RWPE1 (cell line): Measurements from ENCODE around the gene SIK3.

ENCODE experiments used
- CTCF ChIA-PET: fragments of 350-600 bp; sonication (Branson Sonifier 250); formaldehyde crosslinking; extraction: SDS; loops from one replicate; lab custom pipeline; 2021; lab: Yijun Ruan, JAX
- POLR2A ChIA-PET: fragments of 400-600 bp; formaldehyde crosslinking; extraction: SDS; loops from one replicate; lab custom pipeline; 2020; ENCODE audit warnings: antibody characterized with exemption; ENCODE audit not compliant: low non-redundant PET; lab: Yijun Ruan, JAX
- DNase-seq: peaks from one replicate; pipeline ENCODE4 v3.0.0; 2012; ENCODE audit warnings: low spot score
- H3K27ac ChIP-seq: fragments of 450-650 bp; 2 replicates; pipeline ENCODE4 v1.5.1; 2017
- TF ChIP-seq, protein P1 (sequence below): fragments of 450-650 bp; conservative IDR thresholded peaks from 2 replicates; pipeline ENCODE4 v1.5.1; 2017; ENCODE audit warnings: low read depth, mild to moderate bottlenecking

The SIK3 gene

DNA sequence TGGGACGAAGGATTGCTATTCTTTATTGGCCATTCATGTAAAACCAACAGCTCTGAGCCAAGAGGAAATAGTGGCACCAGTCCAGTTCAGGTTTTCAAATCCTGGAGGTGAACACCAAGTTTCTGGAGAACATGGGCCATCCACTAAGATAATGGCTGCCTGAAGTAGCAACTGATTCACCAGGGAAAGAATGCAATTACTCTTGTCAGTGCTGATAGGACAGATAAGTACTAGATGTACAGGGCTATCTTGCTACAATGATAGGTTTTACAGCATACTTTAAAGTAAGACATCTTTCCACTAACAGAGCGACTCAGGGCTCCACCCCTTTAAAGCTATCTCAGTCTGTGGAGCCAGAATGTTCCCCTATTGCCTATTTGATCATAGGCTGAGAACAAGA lies 224.0 kb downstream of the SIK3 start:
- CTCF ChIA-PET = interaction anchor here (0.5 to 0.7 kb wide), 3 partner anchors 32 to 275 kb away, joined by 3 read pairs; no protein-coding TSS in a partner anchor
- no peak overlapping the region for H3K27ac ChIP-seq
- POLR2A ChIA-PET = no interaction called here
- no peak for DNase-seq
- TF ChIP-seq, protein P1, sequence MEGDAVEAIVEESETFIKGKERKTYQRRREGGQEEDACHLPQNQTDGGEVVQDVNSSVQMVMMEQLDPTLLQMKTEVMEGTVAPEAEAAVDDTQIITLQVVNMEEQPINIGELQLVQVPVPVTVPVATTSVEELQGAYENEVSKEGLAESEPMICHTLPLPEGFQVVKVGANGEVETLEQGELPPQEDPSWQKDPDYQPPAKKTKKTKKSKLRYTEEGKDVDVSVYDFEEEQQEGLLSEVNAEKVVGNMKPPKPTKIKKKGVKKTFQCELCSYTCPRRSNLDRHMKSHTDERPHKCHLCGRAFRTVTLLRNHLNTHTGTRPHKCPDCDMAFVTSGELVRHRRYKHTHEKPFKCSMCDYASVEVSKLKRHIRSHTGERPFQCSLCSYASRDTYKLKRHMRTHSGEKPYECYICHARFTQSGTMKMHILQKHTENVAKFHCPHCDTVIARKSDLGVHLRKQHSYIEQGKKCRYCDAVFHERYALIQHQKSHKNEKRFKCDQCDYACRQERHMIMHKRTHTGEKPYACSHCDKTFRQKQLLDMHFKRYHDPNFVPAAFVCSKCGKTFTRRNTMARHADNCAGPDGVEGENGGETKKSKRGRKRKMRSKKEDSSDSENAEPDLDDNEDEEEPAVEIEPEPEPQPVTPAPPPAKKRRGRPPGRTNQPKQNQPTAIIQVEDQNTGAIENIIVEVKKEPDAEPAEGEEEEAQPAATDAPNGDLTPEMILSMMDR = no peak

DNA sequence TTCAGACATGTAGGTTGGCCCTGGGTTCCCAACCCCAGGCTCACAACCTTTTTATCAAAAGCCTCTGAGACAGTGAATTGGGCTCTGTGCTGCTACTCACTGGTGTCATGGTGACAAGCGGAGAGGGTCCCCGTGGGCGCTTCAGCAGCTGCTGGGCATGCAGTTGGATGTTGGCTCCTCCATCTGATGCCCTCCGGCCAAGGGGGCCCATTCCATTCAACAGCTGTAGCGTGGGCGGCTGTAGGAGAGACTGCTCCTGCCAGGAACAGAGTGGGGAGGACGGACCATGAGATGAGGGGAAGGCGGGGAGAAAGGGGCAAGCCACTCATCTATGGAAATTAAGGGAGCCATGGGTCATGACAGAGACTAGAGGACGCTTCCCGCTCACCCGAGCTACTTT lies 224.8 kb downstream of the SIK3 start:
- no peak for DNase-seq
- no peak overlapping the region for H3K27ac ChIP-seq
- POLR2A ChIA-PET = no interaction called here
- TF ChIP-seq, protein P1 = no peak
- CTCF ChIA-PET = interaction anchor here (0.6 kb wide), 1 partner anchor 50 kb away, joined by 5 read pairs; no protein-coding TSS in a partner anchor

DNA sequence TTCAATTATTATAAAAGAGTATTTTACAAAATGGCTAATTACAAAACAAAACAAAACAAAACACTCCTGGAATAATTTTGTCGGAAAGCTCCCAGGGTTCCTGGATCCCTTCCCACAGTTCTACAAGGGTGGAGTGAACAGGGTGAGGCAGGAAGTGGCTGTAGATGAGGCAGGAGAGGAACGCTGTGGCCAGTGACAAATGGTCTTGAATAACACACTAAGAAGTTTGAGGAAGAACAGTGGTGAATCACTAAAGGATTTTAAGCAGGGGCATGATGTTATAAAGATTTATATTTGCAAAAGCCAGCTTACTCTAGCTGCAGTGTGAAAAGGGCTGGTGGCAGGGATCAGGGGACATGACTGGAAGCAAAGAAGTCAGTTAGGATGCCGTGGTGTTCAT lies 227.0 kb downstream of the SIK3 start:
- no peak overlapping the region for H3K27ac ChIP-seq
- POLR2A ChIA-PET = no interaction called here
- CTCF ChIA-PET = no interaction called here
- peak; percentile 32 for DNase-seq
- TF ChIP-seq, protein P1 = no peak

DNA sequence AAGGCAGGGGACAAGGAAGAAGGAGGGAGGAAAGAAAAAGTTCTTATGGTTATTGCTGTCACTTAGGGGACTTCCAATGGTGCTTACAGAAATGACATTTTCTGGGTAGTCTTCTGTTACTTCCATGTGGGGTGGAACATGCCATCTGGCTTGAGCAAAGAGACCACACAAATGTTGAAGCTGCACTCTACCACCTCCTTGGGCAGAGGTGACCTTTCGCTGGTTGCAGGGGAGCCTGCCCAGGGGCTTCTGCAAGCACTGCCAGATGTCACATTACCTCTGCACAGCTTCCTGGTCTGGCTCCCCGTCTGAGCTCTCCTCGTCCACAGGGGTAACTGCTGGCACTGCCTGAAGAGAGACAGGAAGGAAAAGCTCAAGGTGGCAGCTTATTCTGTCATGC lies 228.2 kb downstream of the SIK3 start:
- TF ChIP-seq, protein P1 = no peak
- ChIA-PET POLR2A (no interaction called here), CTCF (no interaction called here)
- H3K27ac ChIP-seq = no peak overlapping the region
- DNase-seq = no peak

DNA sequence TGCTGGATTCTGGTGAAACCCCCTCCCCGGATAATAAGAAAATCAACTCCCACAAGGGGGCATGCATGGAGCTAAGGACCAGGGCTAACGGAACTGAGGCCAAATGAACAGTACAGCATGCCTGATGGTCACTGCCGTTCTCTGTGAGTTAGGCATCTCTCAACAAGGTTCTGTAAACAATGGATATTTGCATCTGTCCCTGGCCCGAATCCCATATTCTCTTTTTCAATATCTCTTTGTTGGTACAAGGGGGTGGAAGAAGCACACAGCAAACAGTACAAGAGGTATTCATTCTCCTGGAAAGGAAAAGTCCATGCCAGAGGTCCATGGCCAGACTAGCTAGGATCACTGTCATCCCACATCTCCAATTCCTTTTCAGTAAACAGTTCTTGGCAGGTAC lies 228.6 kb downstream of the SIK3 start:
- ChIA-PET POLR2A (no interaction called here), CTCF (no interaction called here)
- DNase-seq = no peak
- H3K27ac ChIP-seq = no peak overlapping the region
- TF ChIP-seq, protein P1 = no peak

DNA sequence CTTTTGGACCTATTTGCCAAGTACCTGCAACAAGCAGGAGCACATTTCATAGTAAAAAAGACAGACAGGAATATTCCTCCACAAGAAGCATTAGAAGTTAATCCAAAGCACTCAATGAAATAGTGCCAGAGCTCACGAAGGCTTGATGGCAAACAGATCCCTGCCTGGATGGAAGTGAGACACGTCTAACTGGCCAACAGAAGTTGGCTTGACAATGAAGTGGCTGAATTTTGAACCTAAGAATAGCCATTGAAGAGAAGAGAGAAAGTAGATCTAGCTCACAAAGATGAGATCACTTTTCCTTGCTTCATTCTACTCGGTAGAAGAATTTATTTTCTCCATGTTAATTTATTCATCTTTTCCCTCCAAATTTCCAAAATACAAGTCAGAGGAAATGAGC lies 230.2 kb downstream of the SIK3 start:
- ChIA-PET CTCF (no interaction called here), POLR2A (no interaction called here)
- DNase-seq = no peak

More for the DNA sequence above, 230.2 kb downstream of the SIK3 start:
- TF ChIP-seq, protein P1 = no peak
- H3K27ac ChIP-seq = no peak overlapping the region
